Left ventricle myocardium inferior (tissue), 1 donor: ENCODE data around the gene TNFSF10. TPM values are rescaled to one million over a fixed set of nuclear protein-coding genes. Genes with fewer than 3 reads are reported as not detected.

ENCODE experiments used
- DNase-seq: peaks from one replicate; pipeline ENCODE4 v3.0.0-alpha.2; 2020
- H3K27ac ChIP-seq: fragments of 200-600 bp; replicated peaks from 2 replicates; pipeline ENCODE4 v1.8.0; 2021
- H3K27me3 ChIP-seq: fragments of 200-600 bp; 2 replicates; pipeline ENCODE4 v1.8.0; 2021; ENCODE audit warnings: low read depth
- H3K36me3 ChIP-seq: fragments of 200-600 bp; 2 replicates; pipeline ENCODE4 v1.8.0; 2021
- H3K4me1 ChIP-seq: fragments of 200-600 bp; 2 replicates; pipeline ENCODE4 v1.8.0; 2021
- H3K4me3 ChIP-seq: fragments of 200-600 bp; 2 replicates; pipeline ENCODE4 v1.8.0; 2021; ENCODE audit warnings: mild to moderate bottlenecking, moderate library complexity
- H3K9me3 ChIP-seq: fragments of 200-600 bp; replicated peaks from 2 replicates; pipeline ENCODE4 v1.8.0; 2021
- CTCF ChIP-seq: fragments of 200-600 bp; IDR thresholded peaks from 2 replicates; pipeline ENCODE4 v1.8.0; 2021; ENCODE audit warnings: antibody characterized with exemption, mild to moderate bottlenecking, borderline replicate concordance
- intact Hi-C: fragments of 100-400 bp; cut with micrococcal nuclease; formaldehyde crosslinking; loops from one replicate; pipeline ENCODE4 v1.11.0; 2022
- total RNA-seq: library from RNA; stranded (reverse); fragmentation: NEBNext Ultra II Directional; extraction: Animal tissue kit (Norgen Biotek cat#: 25700); gene quantifications from one replicate; pipeline ENCODE4 v1.2.1, GENCODE V29; 2021
- donor health status: DM: no; HTN: yes; CAD: no; lungs with severe emphysema.

TNFSF10 gene
- total RNA-seq, 1 donor from 2014 or later = 12.6 TPM

GRCh38 chr3:172520301-172520831 is 2.9 kb downstream of the TNFSF10 start:
- intact Hi-C loops = no loop called here
- Histone ChIP-seq H3K27me3 (no peaks in the 10 kb centered on the region), H3K36me3 (no peaks in the 10 kb centered on the region), H3K9me3 (no peaks in the 10 kb centered on the region), H3K4me1 (peaks cover 53% of the 10 kb centered on the region), H3K4me3 (peak overlapping the region; percentile 74), H3K27ac (peak overlapping the region; percentile 86)
- no peak for TF ChIP-seq CTCF
- no peak for DNase-seq

GRCh38 chr3:172519740-172520139 is 3.5 kb downstream of the TNFSF10 start:
- H3K4me3 ChIP-seq = peak overlapping the region; percentile 74
- intact Hi-C loops = loop anchor here (5.0 kb wide), 1 partner anchor 73 kb away; no protein-coding TSS in a partner anchor

GRCh38 chr3:172518929-172519640 is 4.1 kb downstream of the TNFSF10 start:
- peak overlapping the region; percentile 86 for H3K27ac ChIP-seq
- H3K36me3 ChIP-seq = peaks cover 4% of the 10 kb centered on the region
- no peaks in the 10 kb centered on the region for H3K27me3 ChIP-seq
- H3K9me3 ChIP-seq = no peaks in the 10 kb centered on the region
- intact Hi-C loops = loop anchor here (5.0 kb wide), 1 partner anchor 73 kb away; no protein-coding TSS in a partner anchor
- H3K4me3 ChIP-seq = peak overlapping the region; percentile 74
- peaks cover 65% of the 10 kb centered on the region for H3K4me1 ChIP-seq
- DNase-seq = no peak
- TF ChIP-seq CTCF = no peak

More at GRCh38 chr3:172519740-172520139, 3.5 kb downstream of the TNFSF10 start:
- Histone ChIP-seq H3K36me3 (no peaks in the 10 kb centered on the region), H3K27me3 (no peaks in the 10 kb centered on the region), H3K27ac (peak overlapping the region; percentile 86), H3K9me3 (no peaks in the 10 kb centered on the region), H3K4me1 (peaks cover 60% of the 10 kb centered on the region)
- no peak for DNase-seq
- TF ChIP-seq CTCF = no peak

GRCh38 chr3:172517859-172518466 is 5.3 kb downstream of the TNFSF10 start:
- H3K27me3 ChIP-seq = no peaks in the 10 kb centered on the region
- H3K9me3 ChIP-seq = no peaks in the 10 kb centered on the region
- peak overlapping the region; percentile 20 for H3K4me3 ChIP-seq
- H3K27ac ChIP-seq = peak overlapping the region; percentile 86
- TF ChIP-seq CTCF = no peak
- intact Hi-C loops = loop anchor here (5.0 kb wide), 1 partner anchor 74 kb away; no protein-coding TSS in a partner anchor
- DNase-seq = no peak
- H3K4me1 ChIP-seq = peaks cover 69% of the 10 kb centered on the region
- peaks cover 8% of the 10 kb centered on the region for H3K36me3 ChIP-seq

- Histone ChIP-seq H3K9me3 (no peaks in the 10 kb centered on the region), H3K27ac (peak overlapping the region; percentile 86), H3K4me1 (peaks cover 82% of the 10 kb centered on the region), H3K36me3 (peaks cover 10% of the 10 kb centered on the region), H3K27me3 (no peaks in the 10 kb centered on the region), H3K4me3 (peak overlapping the region; percentile 30)
- intact Hi-C loops = loop anchor here (5.0 kb wide), 1 partner anchor 76 kb away; no protein-coding TSS in a partner anchor
- peak; percentile 29 for DNase-seq
- TF ChIP-seq CTCF = no peak
Observed at GRCh38 chr3:172516318-172517214, 6.7 kb downstream of the TNFSF10 start.
